MM.1S (cell line): ENCODE results near the gene PRSS36.

ENCODE experiments used
- CTCF ChIP-seq: fragments of 300-600 bp; sonication (generic); IDR thresholded peaks from 2 replicates; pipeline ENCODE4 v1.5.1; 2016; ENCODE audit warnings: antibody characterized with exemption, low read length, mixed read lengths
- EZH2 ChIP-seq: fragments of 300-600 bp; sonication (generic); optimal IDR thresholded peaks from 2 replicates; pipeline ENCODE3; 2017; ENCODE audit warnings: low read depth, mild to moderate bottlenecking, antibody characterized with exemption, low read length, mixed read lengths

GRCh38 chr16:31132303-31132979, 17.4 kb downstream of the PRSS36 start:
- TF ChIP-seq EZH2 (no peak), CTCF (no peak)
